Putamen (tissue), 1 donor: ENCODE data around the gene CASP5.
A peak's percentile ranks its signal among the peaks of the same experiment; 100 is the strongest.
"Not testable (repeated sequence)": the region's sequence is repeated elsewhere in the genome, so short reads cannot be mapped to it uniquely, and the experiment has no call there.

Experiments
- DNase-seq: peaks from one replicate; pipeline ENCODE4 v3.0.0-alpha.2; 2016; ENCODE audit warnings: low spot score

The CASP5 gene

DNA sequence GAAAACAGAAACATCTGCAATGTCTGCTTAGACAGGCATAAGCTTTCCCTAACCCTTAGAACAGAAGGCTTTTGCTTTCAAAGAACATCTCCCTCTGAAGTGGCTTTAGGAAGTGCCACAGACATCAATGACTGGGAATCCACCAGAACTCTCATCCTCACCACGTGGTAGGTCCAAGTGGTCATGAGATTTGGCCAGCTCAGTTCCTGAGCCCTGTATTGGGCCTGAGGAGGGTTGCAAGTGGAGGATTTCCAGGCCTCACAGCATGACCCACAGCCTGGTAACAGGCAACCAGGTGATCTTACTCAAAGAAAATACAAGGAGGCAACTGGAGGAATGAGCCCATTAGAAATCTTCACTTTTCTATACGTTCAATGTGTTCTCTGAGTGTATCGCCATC, 10.4 kb upstream of the CASP5 start:
- DNase-seq, result no peak

DNA sequence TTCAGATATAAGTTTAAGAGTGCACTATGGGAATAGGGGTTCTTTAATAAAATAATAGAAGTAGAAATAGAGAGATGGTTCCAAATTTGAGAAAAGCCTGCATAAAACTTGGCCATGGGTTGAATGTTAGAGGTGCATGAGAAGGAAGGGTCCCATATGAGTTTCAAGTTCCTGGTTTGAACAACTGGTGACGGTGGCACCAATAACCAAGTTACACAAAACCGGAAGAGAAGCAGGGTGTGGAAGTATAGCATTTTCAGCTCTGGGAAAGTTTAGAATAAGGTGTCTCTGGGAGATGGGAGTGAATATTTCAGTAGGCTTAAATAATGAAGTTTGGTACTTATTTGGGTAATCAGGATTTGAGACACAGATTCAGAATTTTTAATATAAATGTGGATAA, 9.5 kb upstream of the CASP5 start:
- DNase-seq, result no peak

GRCh38 chr11:105027678-105028077, 4.7 kb upstream of the CASP5 start:
- no peak for DNase-seq

GRCh38 chr11:105024394-105024793, 1.4 kb upstream of the CASP5 start:
- no peak for DNase-seq

DNA sequence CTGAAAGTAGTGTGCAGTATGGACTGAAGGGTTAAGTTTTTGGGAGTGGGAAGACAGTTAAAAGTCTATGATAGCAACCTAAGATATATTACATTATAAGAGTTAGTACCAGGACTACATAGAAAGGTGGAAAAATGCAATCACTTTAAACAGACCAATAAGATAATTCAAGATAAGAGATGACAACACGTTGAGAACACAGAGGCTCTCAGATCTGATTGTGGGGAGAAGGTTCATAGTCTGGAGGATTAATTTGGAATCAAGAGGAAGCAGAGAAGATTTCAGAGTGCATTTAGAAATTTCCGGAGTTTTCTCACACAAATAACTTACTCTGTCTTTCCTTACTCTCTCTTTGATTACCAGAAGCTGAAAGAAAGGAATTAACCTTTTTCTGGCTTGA, 441 bp downstream of the CASP5 start:
- no peak for DNase-seq

DNA sequence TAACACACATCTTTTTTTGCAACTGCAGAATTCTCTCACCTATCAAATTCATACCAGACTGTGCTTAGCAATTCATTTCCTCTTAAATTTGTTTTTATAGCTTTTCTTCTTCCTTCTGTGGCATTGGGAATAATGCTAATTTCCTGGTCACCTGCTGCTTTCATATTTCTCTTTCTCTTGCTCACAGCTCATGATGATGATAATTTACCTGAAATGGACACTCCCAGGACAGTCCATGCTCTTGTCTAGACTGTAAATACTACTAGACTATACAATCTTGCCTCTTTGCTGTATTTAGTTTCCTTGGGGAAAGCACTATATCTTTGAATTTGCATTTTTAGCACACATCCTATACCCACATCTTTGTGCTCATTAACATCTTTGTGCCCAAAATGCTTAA, 15.5 kb downstream of the CASP5 start:
- no peak for DNase-seq

- no peak for DNase-seq
Observed at GRCh38 chr11:105005451-105005845, 17.5 kb downstream of the CASP5 start.

GRCh38 chr11:105004021-105004420, 18.9 kb downstream of the CASP5 start:
- no peak for DNase-seq

DNA sequence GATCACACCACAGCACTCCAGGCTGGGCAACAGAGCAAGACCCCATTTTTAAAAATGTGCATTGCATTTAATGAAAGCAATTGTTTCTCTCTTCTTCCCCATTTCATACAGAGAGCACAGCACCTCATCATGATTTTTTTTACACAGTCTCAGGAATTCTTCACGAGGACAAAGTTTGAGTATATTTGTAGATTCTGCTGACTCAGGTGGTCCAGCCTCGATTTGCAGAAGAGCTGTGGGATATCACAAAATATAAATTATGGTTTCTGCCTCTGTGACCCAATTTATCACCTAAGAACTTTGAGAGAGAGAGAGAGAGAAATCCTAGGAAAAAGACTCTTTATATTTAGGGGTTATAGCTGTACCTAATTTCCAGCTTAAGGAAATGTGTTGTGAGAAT, 19.8 kb downstream of the CASP5 start:
- DNase-seq, result no peak

- DNase-seq, result no peak
Observed at GRCh38 chr11:105000797-105001196, 22.2 kb downstream of the CASP5 start.

GRCh38 chr11:105000167-105000566, 22.8 kb downstream of the CASP5 start:
- DNase-seq, result no peak

DNA sequence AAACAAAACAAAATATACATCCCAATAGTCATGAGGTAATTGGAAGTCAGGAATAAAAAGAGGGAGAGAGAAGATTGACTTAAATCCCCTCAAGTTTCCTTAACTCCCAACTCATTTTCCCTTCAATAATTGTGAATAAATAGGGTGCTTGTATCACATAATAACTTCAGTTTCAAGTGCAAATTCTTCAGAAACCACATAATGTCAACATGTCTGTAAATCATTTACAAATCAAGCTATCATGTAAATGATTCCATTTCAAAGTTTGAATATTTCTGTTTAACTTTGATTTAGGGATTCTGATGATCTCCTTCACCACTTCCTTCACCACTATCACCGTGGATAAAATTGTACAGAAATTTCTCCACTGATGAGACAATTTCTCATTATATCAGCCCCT, 23.2 kb downstream of the CASP5 start:
- DNase-seq, result no peak

- no peak for DNase-seq
Observed at GRCh38 chr11:104997288-104997687, 25.7 kb downstream of the CASP5 start.

- DNase-seq, result no peak
Observed at GRCh38 chr11:104995001-104995408, 28.0 kb downstream of the CASP5 start.

GRCh38 chr11:104992781-104993180, 30.2 kb downstream of the CASP5 start:
- DNase-seq, result no peak

GRCh38 chr11:104991994-104992393, 31.0 kb downstream of the CASP5 start:
- DNase-seq, result no peak

- no peak for DNase-seq
Observed at GRCh38 chr11:104984808-104985207, 38.2 kb downstream of the CASP5 start.

- no peak for DNase-seq
Observed at GRCh38 chr11:104979839-104980238, 43.1 kb downstream of the CASP5 start.

GRCh38 chr11:104973616-104974015, 49.4 kb downstream of the CASP5 start:
- DNase-seq, result no peak

GRCh38 chr11:104972924-104973323, 50.0 kb downstream of the CASP5 start:
- DNase-seq, result not testable (repeated sequence)

GRCh38 chr11:104970756-104971155, 52.2 kb downstream of the CASP5 start:
- no peak for DNase-seq

GRCh38 chr11:104968856-104969776, 53.9 kb downstream of the CASP5 start:
- no peak for DNase-seq

GRCh38 chr11:104968355-104968855, 54.6 kb downstream of the CASP5 start, which contains the start of gene CASP4:
Gene CASP4, minus strand, starts transcription at chr11:104968574. Its CDS starts 49 bp downstream, at chr11:104968525.
- peak; percentile 4 for DNase-seq
